HEK293T (cell line): Measurements from ENCODE around the gene SLC25A52.

Source experiments
- CTCF ChIA-PET: fragments of 350-600 bp; formaldehyde crosslinking; extraction: SDS; loops from one replicate; lab custom pipeline; 2021; ENCODE audit warnings: antibody characterized with exemption, inconsistent platforms; lab: Yijun Ruan, JAX
- POLR2A ChIA-PET: fragments of 350-600 bp; formaldehyde crosslinking; extraction: SDS; loops from one replicate; lab custom pipeline; 2020; ENCODE audit warnings: antibody characterized with exemption, inconsistent platforms; lab: Yijun Ruan, JAX
- DNase-seq: peaks from one replicate; pipeline ENCODE4 v3.0.0; 2012; ENCODE audit warnings: mixed read lengths; ENCODE audit errors: extremely low spot score
- ARNT ChIP-seq: fragments of 450-650 bp; IDR thresholded peaks from 2 replicates; pipeline ENCODE4 v1.6.1; 2017; ENCODE audit warnings: mild to moderate bottlenecking
- BHLHE40 ChIP-seq: fragments of 450-650 bp; IDR thresholded peaks from 2 replicates; pipeline ENCODE4 v1.6.1; 2016; ENCODE audit warnings: mild to moderate bottlenecking, moderate library complexity, borderline replicate concordance
- CTBP1 ChIP-seq: fragments of 450-650 bp; IDR thresholded peaks from 2 replicates; pipeline ENCODE4 v1.6.1; 2016; ENCODE audit warnings: borderline replicate concordance
- ELF4 ChIP-seq: fragments of 450-650 bp; IDR thresholded peaks from 2 replicates; pipeline ENCODE4 v1.6.1; 2017; ENCODE audit warnings: antibody characterized with exemption
- FOXA1 ChIP-seq: fragments of 450-650 bp; IDR thresholded peaks from 2 replicates; pipeline ENCODE4 v1.6.1; 2016; ENCODE audit warnings: mild to moderate bottlenecking
- FOXK2 ChIP-seq: fragments of 450-650 bp; IDR thresholded peaks from 2 replicates; pipeline ENCODE4 v1.6.1; 2016; ENCODE audit warnings: mild to moderate bottlenecking
- FOXM1 ChIP-seq: fragments of 450-650 bp; IDR thresholded peaks from 2 replicates; pipeline ENCODE4 v1.6.1; 2017; ENCODE audit warnings: mild to moderate bottlenecking, borderline replicate concordance
- HDGF ChIP-seq: fragments of 450-650 bp; IDR thresholded peaks from 2 replicates; pipeline ENCODE4 v1.6.1; 2017; ENCODE audit warnings: antibody characterized with exemption, borderline replicate concordance
- L3MBTL2 ChIP-seq: fragments of 450-650 bp; conservative IDR thresholded peaks from 2 replicates; pipeline ENCODE4 v1.6.1; 2016; ENCODE audit warnings: mild to moderate bottlenecking
- LEF1 ChIP-seq: fragments of 450-650 bp; IDR thresholded peaks from 2 replicates; pipeline ENCODE4 v1.6.1; 2017; ENCODE audit warnings: mild to moderate bottlenecking, borderline replicate concordance
- NFRKB ChIP-seq: fragments of 450-650 bp; IDR thresholded peaks from 2 replicates; pipeline ENCODE4 v1.6.1; 2016; ENCODE audit warnings: mild to moderate bottlenecking, moderate library complexity
- PKNOX1 ChIP-seq: fragments of 450-650 bp; IDR thresholded peaks from 2 replicates; pipeline ENCODE4 v1.6.1; 2016
- SP1 ChIP-seq: fragments of 450-650 bp; IDR thresholded peaks from 2 replicates; pipeline ENCODE4 v1.6.1; 2017
- SUZ12 ChIP-seq: fragments of 450-650 bp; IDR thresholded peaks from 2 replicates; pipeline ENCODE4 v1.6.1; 2016; ENCODE audit warnings: mild to moderate bottlenecking
- TARDBP ChIP-seq: fragments of 450-650 bp; IDR thresholded peaks from 2 replicates; pipeline ENCODE4 v1.6.1; 2016
- ZNF384 ChIP-seq: fragments of 450-650 bp; IDR thresholded peaks from 2 replicates; pipeline ENCODE4 v1.6.1; 2016

SLC25A52 gene

GRCh38 chr18:31722369-31722957, 38.2 kb downstream of the SLC25A52 start:
- DNase-seq: peak; percentile 95
- CTCF ChIA-PET: interaction anchor here (0.6 to 4.2 kb wide), 26 partner anchors 10 to 753 kb away, joined by 3 to 27 read pairs (median 4); no protein-coding TSS in a partner anchor
- no peak for TF ChIP-seq PKNOX1
- no peak for TF ChIP-seq ZNF384
- TF ChIP-seq SUZ12: no peak
- no peak for TF ChIP-seq FOXK2
- TF ChIP-seq ARNT: no peak
- no peak for TF ChIP-seq ELF4
- TF ChIP-seq NFRKB: no peak
- TF ChIP-seq CTBP1: no peak
- TF ChIP-seq TARDBP: no peak
- TF ChIP-seq L3MBTL2: no peak
- no peak for TF ChIP-seq HDGF
- TF ChIP-seq FOXM1: no peak
- TF ChIP-seq BHLHE40: no peak
- TF ChIP-seq FOXA1: no peak
- POLR2A ChIA-PET: interaction anchor here (1.1 to 1.3 kb wide), 2 partner anchors 38 to 221 kb away, joined by 3 read pairs; partner anchors contain the start of genes B4GALT6 and TRAPPC8

- TF ChIP-seq SP1: no peak
- TF ChIP-seq HDGF: no peak
- no peak for TF ChIP-seq ELF4
- TF ChIP-seq PKNOX1: no peak
- no peak for TF ChIP-seq ZNF384
- no peak for TF ChIP-seq LEF1
- TF ChIP-seq L3MBTL2: no peak
- no peak for DNase-seq
- CTCF ChIA-PET: interaction anchor here (0.9 to 4.2 kb wide), 15 partner anchors 10 to 752 kb away, joined by 3 to 27 read pairs (median 4); no protein-coding TSS in a partner anchor
- POLR2A ChIA-PET: no interaction called here
These were observed 39.1 kb downstream of the SLC25A52 start for GRCh38 chr18:31721601-31722000.

- no peak for DNase-seq
- ChIA-PET CTCF (interaction anchor here (0.6 to 1.3 kb wide), 2 partner anchors 44 to 747 kb away, joined by 3 to 4 read pairs; no protein-coding TSS in a partner anchor), POLR2A (no interaction called here)
- no peak for TF ChIP-seq ELF4
- no peak for TF ChIP-seq HDGF
- TF ChIP-seq FOXM1: no peak
- no peak for TF ChIP-seq SP1
- TF ChIP-seq TARDBP: no peak
- TF ChIP-seq ZNF384: no peak
- TF ChIP-seq SUZ12: no peak
- no peak for TF ChIP-seq LEF1
- no peak for TF ChIP-seq CTBP1
These were observed 39.8 kb downstream of the SLC25A52 start for GRCh38 chr18:31720867-31721266.

- TF ChIP-seq ARNT: no peak
- TF ChIP-seq ZNF384: no peak
- no peak for TF ChIP-seq L3MBTL2
- TF ChIP-seq SUZ12: no peak
- TF ChIP-seq CTBP1: no peak
- no peak for TF ChIP-seq FOXK2
- no peak for TF ChIP-seq FOXM1
- no peak for TF ChIP-seq SP1
- no peak for TF ChIP-seq BHLHE40
- no peak for TF ChIP-seq TARDBP
- no peak for TF ChIP-seq ELF4
- TF ChIP-seq FOXA1: no peak
- TF ChIP-seq LEF1: no peak
- no peak for TF ChIP-seq HDGF
- no peak for TF ChIP-seq PKNOX1
- TF ChIP-seq NFRKB: no peak
- ChIA-PET CTCF (no interaction called here), POLR2A (no interaction called here)
- no peak for DNase-seq
These were observed 41.2 kb downstream of the SLC25A52 start for GRCh38 chr18:31719363-31720006.

- CTCF ChIA-PET: no interaction called here
These were observed 42.3 kb downstream of the SLC25A52 start for GRCh38 chr18:31718386-31718785.

GRCh38 chr18:31716362-31716761, 44.3 kb downstream of the SLC25A52 start:
- ChIA-PET POLR2A (no interaction called here), CTCF (no interaction called here)
- DNase-seq: no peak
- no peak for TF ChIP-seq CTBP1
- no peak for TF ChIP-seq ZNF384
- no peak for TF ChIP-seq BHLHE40
- TF ChIP-seq PKNOX1: no peak
- no peak for TF ChIP-seq ARNT
- no peak for TF ChIP-seq TARDBP
- TF ChIP-seq FOXA1: no peak
- no peak for TF ChIP-seq LEF1
- TF ChIP-seq L3MBTL2: no peak
- TF ChIP-seq HDGF: no peak
- TF ChIP-seq SP1: no peak
- no peak for TF ChIP-seq SUZ12
- no peak for TF ChIP-seq ELF4
- TF ChIP-seq FOXM1: no peak
- TF ChIP-seq NFRKB: no peak
- TF ChIP-seq FOXK2: no peak

More at GRCh38 chr18:31718386-31718785, 42.3 kb downstream of the SLC25A52 start:
- POLR2A ChIA-PET: no interaction called here
- TF ChIP-seq ARNT (no peak), HDGF (no peak), SP1 (no peak), LEF1 (no peak), CTBP1 (no peak), FOXK2 (no peak), FOXA1 (no peak), NFRKB (no peak)
- DNase-seq: no peak
